NK-92 (cell line): Measurements from ENCODE around the gene SPATA16.
"Not testable (repeated sequence)": the region's sequence is repeated elsewhere in the genome, so short reads cannot be mapped to it uniquely, and the experiment has no call there.

ENCODE experiments used
- DNase-seq: peaks from one replicate; lab custom pipeline; 2025; ENCODE audit not compliant: unreplicated experiment; lab: John Stamatoyannopoulos, UW

Gene SPATA16

DNA sequence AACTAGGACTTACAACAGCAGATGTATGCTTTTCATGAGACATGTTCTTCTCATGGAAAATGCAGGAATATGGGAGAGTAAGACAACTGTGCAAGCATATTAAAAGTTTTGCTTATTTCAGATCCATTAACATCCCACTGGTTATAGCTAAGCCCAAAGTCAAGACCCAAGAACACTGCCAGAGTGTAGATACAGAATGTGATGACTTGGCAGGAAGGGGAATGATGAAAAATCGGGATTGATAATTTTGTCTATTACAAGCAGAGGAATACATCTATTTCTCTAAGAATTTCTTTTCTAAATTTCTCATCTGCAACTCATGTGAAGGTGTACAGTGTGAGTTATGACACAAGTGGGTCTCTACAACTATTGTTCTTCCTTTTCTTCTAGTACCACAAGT is 76.4 kb downstream of the SPATA16 start:
- DNase-seq: no peak

- no peak for DNase-seq
Measured at GRCh38 chr3:173058229-173058628, 82.8 kb downstream of the SPATA16 start.

DNA sequence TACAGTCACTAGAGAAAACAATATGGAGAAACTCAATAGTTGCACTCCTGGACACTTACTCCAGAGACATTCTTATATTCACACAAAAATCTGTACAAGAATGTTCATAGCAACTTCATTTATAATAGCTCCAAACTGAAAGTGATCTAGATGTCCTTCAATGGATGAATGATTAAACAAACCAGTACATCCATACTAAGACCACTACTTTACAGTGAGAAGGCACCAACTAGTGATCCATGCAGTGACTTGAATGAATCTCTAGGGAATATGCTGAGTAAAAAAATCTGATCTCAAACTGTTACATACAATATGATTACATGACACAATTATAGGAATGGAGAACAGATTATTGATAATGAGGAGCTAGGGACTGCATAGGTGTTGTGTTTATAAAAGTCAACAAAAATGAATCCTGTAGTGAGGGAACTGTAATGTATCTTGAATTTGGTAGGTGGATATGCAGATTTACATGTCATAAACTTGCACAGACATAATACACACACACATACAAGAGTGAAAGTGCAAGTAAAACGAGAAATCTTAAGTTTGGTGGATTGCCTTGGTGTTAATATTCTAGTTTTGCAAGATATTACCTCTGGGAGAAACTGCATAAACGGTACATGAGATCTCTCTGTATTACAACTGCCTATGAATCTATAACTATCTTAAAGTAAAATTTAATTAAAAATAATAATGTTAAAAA is 85.7 kb downstream of the SPATA16 start:
- no peak for DNase-seq

- DNase-seq: no peak
Measured at GRCh38 chr3:173049360-173049759, 91.7 kb downstream of the SPATA16 start.

GRCh38 chr3:173045770-173046382 is 95.2 kb downstream of the SPATA16 start:
- no peak for DNase-seq

DNA sequence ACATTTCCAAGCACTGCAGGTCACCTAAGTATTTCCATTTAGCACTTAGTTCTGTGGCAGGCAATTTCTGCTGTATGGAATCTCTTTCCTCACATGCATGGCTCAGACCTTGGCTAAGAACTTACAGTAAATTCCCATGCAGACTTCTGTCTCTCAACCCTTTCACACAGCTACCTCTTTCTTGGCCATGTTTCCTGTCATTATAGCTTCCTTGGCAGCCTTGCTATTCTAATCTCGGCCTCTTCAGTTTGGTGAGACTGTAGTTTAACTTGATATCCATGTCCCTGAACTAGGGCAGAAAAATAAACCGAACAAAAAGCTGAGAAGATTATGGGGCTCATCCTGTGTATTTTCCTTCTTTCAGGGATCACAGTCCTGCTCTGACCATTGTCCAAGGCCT is 96.0 kb downstream of the SPATA16 start:
- no peak for DNase-seq

- no peak for DNase-seq
Measured at GRCh38 chr3:173043757-173044156, 97.3 kb downstream of the SPATA16 start.

GRCh38 chr3:173038484-173038871 is 102.6 kb downstream of the SPATA16 start:
- no peak for DNase-seq

DNA sequence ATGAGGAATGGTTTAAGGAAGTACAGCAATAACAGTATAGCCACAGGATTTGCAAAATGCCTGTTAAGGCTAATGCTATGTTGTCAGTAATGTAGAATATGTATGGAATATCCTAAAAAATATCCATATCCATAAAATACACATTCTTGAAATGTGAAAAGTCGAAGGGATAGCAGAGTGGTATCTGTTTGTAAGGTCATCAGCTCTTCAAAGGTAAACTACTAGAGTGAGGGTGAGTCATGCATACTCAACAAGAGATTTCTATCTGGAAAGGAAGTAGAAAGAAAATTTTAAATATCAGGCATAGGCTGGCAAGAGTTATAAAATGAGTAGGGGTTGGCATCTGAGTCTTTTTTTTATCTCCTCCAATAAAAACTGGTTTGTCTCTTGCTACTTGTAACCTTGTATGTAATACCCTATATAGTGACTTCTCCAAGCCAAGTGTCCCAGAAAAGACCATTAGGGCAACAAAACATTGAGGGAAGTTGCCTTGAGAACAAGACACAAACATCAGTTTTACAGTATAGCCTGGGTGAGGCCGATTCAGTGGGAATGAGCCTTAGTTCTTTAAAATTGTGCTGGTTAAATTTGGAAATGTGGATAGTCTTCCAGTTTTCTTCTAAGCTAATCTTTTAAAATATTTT is 103.1 kb downstream of the SPATA16 start:
- DNase-seq: no peak

- DNase-seq: no peak
Measured at GRCh38 chr3:173030273-173030672, 110.8 kb downstream of the SPATA16 start.

DNA sequence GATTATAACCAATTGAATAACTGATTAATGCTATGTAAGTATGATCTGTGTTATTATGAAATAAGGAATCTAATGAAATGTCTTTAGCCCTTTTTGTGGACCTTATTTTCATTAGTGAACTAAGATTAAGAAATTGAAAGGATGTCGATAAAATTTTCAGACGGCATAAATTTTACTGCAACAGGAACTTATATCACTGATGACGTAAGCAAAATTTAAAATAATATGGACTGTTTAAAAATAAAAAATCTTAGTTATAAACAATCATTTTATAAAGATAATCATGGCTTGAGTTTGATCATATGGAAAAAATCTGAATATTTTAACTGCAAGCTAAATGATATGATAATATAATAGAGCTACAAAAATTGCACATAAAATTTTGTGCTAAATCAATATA is 112.7 kb downstream of the SPATA16 start:
- DNase-seq: no peak

- no peak for DNase-seq
Measured at GRCh38 chr3:173027429-173027828, 113.6 kb downstream of the SPATA16 start.

GRCh38 chr3:173025941-173026340 is 115.1 kb downstream of the SPATA16 start:
- DNase-seq: no peak

DNA sequence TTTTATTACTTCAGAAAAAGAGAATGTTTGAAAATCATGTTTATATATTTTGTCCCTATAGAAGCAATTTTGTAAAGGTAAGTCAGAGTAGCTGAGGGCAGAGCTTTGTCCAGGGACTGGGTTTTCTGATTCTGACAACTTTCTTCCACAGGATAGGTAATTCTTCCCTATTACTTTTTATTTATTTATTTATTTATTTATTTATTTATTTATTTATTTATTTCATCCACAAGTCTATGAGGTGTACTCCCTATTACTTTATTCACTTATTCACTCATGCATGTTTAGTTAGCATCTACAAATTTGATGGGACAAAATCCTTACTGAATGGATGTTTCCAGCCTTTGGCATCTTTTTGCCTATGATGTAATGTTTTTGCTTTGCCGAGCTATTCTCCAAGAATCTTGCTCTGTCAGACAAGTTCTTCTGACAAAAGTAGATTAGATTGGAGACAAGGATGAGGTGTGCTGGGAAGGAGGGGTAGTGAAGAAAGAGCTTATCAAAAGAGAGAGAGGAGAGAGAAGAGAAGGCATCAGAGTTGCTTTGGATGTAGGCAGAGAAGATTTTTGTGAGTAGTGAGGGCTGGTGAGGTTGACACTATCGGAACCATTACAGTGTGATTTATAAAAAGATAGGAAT is 119.4 kb downstream of the SPATA16 start:
- DNase-seq: no peak

DNA sequence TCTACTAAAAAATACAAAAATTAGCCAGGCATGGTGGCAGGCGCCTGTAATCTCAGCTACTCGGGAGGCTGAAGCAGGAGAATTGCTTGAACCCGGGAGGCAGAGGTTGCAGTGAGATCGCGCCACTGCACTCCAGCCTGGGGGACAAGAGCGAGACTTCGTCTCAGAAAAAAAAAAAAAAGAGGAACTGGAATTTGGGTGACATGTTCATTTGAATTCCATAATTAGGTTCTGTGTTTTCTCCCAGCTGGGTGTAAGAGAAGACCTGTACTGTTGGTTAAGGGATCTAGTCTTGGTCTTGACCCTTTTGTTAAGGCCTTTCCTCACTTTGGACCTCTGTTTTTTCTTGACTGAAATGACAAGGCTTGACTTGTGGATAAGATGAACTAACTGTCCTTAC is 120.9 kb downstream of the SPATA16 start:
- not testable (repeated sequence) for DNase-seq

- no peak for DNase-seq
Measured at GRCh38 chr3:173019378-173019777, 121.7 kb downstream of the SPATA16 start.

- DNase-seq: no peak
Measured at GRCh38 chr3:173018758-173019157, 122.3 kb downstream of the SPATA16 start.

GRCh38 chr3:173013219-173013832 is 127.7 kb downstream of the SPATA16 start:
- DNase-seq: no peak

- no peak for DNase-seq
Measured at GRCh38 chr3:173009410-173009809, 131.6 kb downstream of the SPATA16 start.

DNA sequence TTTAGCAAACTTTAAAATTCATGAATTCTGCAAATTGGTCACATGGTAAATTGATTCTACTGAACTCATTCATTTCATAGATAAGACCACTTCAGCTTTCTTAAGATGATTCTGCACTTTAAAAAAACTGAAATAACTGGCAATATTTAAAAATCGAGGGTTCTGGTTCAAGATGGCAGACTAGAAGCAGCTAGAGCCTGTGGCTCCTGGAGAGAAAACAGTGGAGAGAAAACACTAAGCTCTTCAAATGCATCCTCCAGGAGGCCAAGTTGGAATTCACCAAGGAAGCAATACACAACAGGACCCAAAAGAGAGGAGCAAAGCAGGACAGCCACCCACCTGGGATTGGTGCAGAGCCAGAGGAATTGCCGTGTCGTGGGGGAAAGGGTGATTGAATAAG is 132.1 kb downstream of the SPATA16 start:
- DNase-seq: no peak

DNA sequence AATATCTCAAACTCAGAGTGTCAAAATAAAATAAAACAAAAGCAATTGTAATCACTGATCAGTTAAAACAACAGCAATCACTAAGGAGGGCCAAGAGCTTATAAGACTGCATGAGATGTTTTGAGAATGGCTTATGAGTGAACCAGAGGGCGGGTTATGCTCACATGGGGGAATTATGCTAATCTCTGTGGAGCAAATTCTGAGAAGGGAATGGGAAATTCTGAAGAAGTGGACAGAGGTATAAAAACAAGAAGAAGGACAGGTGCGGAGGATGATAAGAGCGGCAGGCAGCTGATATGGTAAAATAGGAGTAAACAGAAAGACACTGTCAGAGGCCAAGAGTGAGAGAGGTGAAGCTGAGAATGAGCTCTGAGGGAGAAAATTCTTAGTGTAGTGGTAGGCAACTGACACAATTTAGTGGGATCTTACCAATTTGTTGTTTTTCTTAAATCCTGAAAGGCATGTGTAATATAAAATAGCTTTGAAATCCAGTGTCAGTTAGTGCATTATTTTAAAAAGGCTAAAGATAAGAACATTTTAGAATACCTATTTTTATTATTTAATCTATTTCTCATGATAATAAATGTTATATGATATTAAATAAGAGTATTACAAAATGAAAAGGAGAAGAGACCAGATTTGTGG is 133.8 kb downstream of the SPATA16 start:
- no peak for DNase-seq
